ENCODE results near the gene TMEM191B. TPM values are rescaled to one million over a fixed set of nuclear protein-coding genes. Genes with fewer than 3 reads are reported as not detected.

The TMEM191B gene
- 0.71 to 1.0 TPM (median 0.96 TPM) in 3 of 5 replicates, not detected in the others for total RNA-seq (2022; extraction: Qiagen RNA extraction; ENCODE audit: low read depth)

DNA sequence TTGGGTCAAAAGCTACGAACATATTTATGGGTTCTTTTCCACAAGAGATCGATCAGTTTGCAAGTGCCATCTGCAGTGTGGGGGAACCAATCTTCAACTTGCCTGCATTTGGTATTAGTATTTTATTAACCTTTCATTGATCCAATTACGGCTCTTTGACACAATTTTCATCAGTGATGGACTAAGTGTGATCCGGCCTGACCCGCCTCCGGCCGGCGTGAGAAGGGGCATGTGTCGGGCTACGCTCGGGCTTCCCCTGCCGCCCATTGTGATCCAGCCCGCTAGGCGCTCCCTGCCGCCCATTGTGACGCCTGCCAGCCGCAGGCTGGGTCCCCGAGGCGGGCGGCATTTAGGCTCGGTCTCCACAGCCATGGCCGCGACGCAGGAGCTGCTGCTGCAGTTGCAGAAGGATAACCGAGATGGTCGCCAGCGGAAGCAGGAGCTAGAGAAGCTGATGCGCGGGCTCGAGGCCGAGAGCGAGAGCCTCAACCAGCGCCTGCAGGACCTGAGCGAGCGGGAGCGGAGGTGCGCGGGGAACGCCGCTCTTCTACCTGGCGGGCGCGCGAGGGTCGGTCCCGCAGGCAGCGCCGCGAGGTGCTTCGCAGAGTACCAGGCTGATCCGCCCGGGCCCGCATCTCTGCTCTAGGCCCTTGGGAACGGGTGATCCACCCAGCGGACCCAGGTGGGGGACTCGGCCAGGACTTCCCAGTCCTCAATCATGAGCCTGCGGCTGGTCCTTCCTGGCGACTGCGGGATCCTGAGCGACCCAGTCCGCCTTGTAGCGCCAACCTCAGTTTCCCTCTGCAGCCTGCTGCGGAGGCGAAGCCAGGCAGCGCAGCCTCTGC is at the start of gene TMEM191B:
Gene TMEM191B (plus strand): TSS at position 51 of the 845 bp plus-strand sequence. CDS start 179 bp downstream, at position 230.

DNA sequence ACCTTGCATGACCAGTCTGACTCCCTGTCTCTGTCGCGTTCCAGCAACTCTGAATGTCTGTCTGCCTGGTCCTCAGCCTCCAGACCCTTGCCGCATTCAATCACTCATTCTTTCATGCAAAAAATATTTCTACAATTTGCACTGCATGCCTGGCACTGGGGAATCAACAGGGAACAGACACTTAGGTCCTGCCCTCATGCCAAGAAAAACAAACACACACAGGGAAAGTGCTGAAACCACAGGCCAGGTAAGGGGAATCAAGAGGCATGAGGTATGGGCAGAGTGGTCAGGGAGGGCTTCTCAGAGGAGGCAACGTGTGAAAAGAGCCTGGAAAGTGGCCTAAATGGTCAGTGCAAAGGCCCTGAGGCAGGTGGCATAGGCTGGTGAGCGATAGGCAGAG is 9.5 kb upstream of the TMEM191B start, which contains the start of gene GGTLC3:
Gene GGTLC3 (minus strand): TSS at position 101 of the 400 bp plus-strand sequence. CDS start 264 bp downstream, outside the sequence.

Other genes starting within 250 kb of the TMEM191B start
- gene GGTLC3, start 9.6 kb upstream of the TMEM191B start, total RNA-seq (2022; extraction: Qiagen RNA extraction; ENCODE audit: low read depth), result not detected in 5 replicates
- 0.75 to 1.3 TPM (median 1.0 TPM) in 5 replicates for gene RIMBP3, start 84.1 kb downstream of the TMEM191B start, total RNA-seq (2022; extraction: Qiagen RNA extraction; ENCODE audit: low read depth)

Measured in A549 treated with GW870086 at 1 μM for 4 hours (cell line).